ENCODE results near the gene SNAPC1.

SNAPC1 gene

GRCh38 chr14:61812347-61813095, 50.3 kb downstream of the SNAPC1 start, which contains the start of gene SYT16:
Gene SYT16 (plus strand): TSS chr14:61812703.
- peak; percentile 64 for DNase-seq

GRCh38 chr14:61813096-61813606, 50.9 kb downstream of the SNAPC1 start:
- no peak for DNase-seq

- no peak for DNase-seq
These were observed 60.2 kb downstream of the SNAPC1 start for GRCh38 chr14:61822458-61822857.

GRCh38 chr14:61832783-61833182, 70.6 kb downstream of the SNAPC1 start:
- no peak for DNase-seq

- DNase-seq = no peak
These were observed 74.0 kb downstream of the SNAPC1 start for GRCh38 chr14:61836184-61836583.

- no peak for DNase-seq
These were observed 74.6 kb downstream of the SNAPC1 start for GRCh38 chr14:61836807-61837206.

- DNase-seq = peak; percentile 82
These were observed 75.4 kb downstream of the SNAPC1 start for GRCh38 chr14:61837336-61838229.

GRCh38 chr14:61838661-61839245, 76.5 kb downstream of the SNAPC1 start:
- no peak for DNase-seq

- no peak for DNase-seq
These were observed 77.3 kb downstream of the SNAPC1 start for GRCh38 chr14:61839507-61839906.

- no peak for DNase-seq
These were observed 78.9 kb downstream of the SNAPC1 start for GRCh38 chr14:61841145-61841544.
